Astrocyte (in vitro differentiated cells and primary cell): ENCODE data around the gene MLLT10. TPM values are rescaled to one million over a fixed set of nuclear protein-coding genes. Genes with fewer than 3 reads are reported as not detected.

Experiments used
- DNase-seq: peaks from one replicate; pipeline ENCODE4 v3.0.0-alpha.2; 2010; ENCODE audit warnings: low read depth
- FAIRE-seq: peaks from 2 replicates; lab custom pipeline; 2011; peaks lifted over from hg19 to GRCh38; lab: Jason Lieb, UNC
- H2AFZ ChIP-seq: 2 replicates; pipeline ENCODE4 v1.6.0; 2012; ENCODE audit warnings: low read depth, low read length, inconsistent platforms
- H3K27ac ChIP-seq: 2 replicates; pipeline ENCODE4 v1.5.1; 2011; ENCODE audit warnings: low read depth, low read length, inconsistent platforms
- H3K27me3 ChIP-seq: 2 replicates; pipeline ENCODE4 v1.6.0; 2011; ENCODE audit warnings: low read length, inconsistent platforms; ENCODE audit not compliant: insufficient read depth
- H3K36me3 ChIP-seq: 2 replicates; pipeline ENCODE4 v1.5.1; 2011; ENCODE audit warnings: low read length, inconsistent platforms; ENCODE audit not compliant: insufficient read depth
- H3K4me1 ChIP-seq: 2 replicates; pipeline ENCODE4 v1.5.1; 2011; ENCODE audit warnings: low read length, inconsistent platforms; ENCODE audit not compliant: insufficient read depth
- H3K4me2 ChIP-seq: 2 replicates; pipeline ENCODE4 v1.6.0; 2012; ENCODE audit warnings: low read length, inconsistent platforms
- H3K4me3 ChIP-seq: 2 replicates; pipeline ENCODE4 v1.5.1; 2011; ENCODE audit warnings: low read depth, mild to moderate bottlenecking, low read length, inconsistent platforms; ENCODE audit not compliant: insufficient read depth
- H3K79me2 ChIP-seq: 2 replicates; pipeline ENCODE4 v1.6.0; 2012; ENCODE audit warnings: mild to moderate bottlenecking, low read length, inconsistent platforms; ENCODE audit not compliant: insufficient read depth
- H3K9ac ChIP-seq: 2 replicates; pipeline ENCODE4 v1.6.0; 2012; ENCODE audit warnings: mild to moderate bottlenecking, low read length, inconsistent platforms
- H3K9me3 ChIP-seq: 2 replicates; pipeline ENCODE4 v1.5.1; 2012; ENCODE audit warnings: low read depth, mild to moderate bottlenecking, low read length, inconsistent platforms; ENCODE audit not compliant: insufficient read depth
- H4K20me1 ChIP-seq: 2 replicates; pipeline ENCODE4 v1.6.0; 2012; ENCODE audit warnings: low read length, inconsistent platforms; ENCODE audit not compliant: insufficient read depth
- H3K27ac Mint-ChIP-seq: one replicate; pipeline ENCODE4 v1.8.0; 2021; ENCODE audit warnings: mild to moderate bottlenecking, mixed read lengths; ENCODE audit not compliant: unreplicated experiment
- H3K27me3 Mint-ChIP-seq: one replicate; pipeline ENCODE4 v1.8.0; 2021; ENCODE audit warnings: low read depth, mixed read lengths; ENCODE audit not compliant: unreplicated experiment
- H3K36me3 Mint-ChIP-seq: one replicate; pipeline ENCODE4 v1.8.0; 2021; ENCODE audit warnings: low read depth, mixed read lengths; ENCODE audit not compliant: unreplicated experiment
- H3K4me1 Mint-ChIP-seq: one replicate; pipeline ENCODE4 v1.8.0; 2021; ENCODE audit warnings: low read depth, mixed read lengths; ENCODE audit not compliant: unreplicated experiment
- H3K4me3 Mint-ChIP-seq: one replicate; pipeline ENCODE4 v1.8.0; 2021; ENCODE audit warnings: mild to moderate bottlenecking, moderate library complexity, mixed read lengths; ENCODE audit not compliant: unreplicated experiment
- H3K9me3 Mint-ChIP-seq: one replicate; pipeline ENCODE4 v1.8.0; 2021; ENCODE audit warnings: mild to moderate bottlenecking, mixed read lengths; ENCODE audit not compliant: unreplicated experiment
- EZH2 ChIP-seq: IDR thresholded peaks from 2 replicates; pipeline ENCODE4 v1.6.1; 2012; ENCODE audit warnings: mild to moderate bottlenecking, low read length, inconsistent platforms; ENCODE audit not compliant: insufficient read depth
- total RNA-seq: library from RNA; stranded (reverse); gene quantifications from 2 replicates; pipeline ENCODE4 v1.2.1, GENCODE V29; 2021
- TF ChIP-seq, protein P1 (sequence below): IDR thresholded peaks from 2 replicates; pipeline ENCODE4 v1.5.1; 2011; ENCODE audit warnings: low read depth, mild to moderate bottlenecking, inconsistent platforms, low read length, moderate library complexity; ENCODE audit not compliant: insufficient read depth

The MLLT10 gene
- total RNA-seq, 1 donor from 2014 or later = 46.9 TPM

DNA sequence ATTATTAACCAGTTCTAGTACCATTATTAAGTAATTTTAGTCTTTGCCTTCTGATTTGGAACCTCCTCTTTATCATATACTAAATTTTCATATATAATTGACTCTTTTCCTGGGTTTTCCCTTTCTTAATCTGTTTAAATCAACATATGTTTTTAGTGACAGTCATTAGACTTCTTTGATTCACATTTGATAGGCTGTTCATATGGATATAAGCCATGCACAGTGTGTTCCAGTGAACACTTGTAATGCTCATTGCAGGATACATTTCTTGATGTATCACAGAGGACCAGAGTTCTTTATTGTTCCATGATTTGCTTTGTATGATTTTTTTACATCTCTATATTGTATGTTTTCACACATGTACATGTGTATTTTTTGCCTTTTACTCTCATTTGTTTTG is 114.0 kb downstream of the MLLT10 start:
- no peak overlapping the region for H3K4me3 ChIP-seq
- H3K9me3 Mint-ChIP-seq = no peaks in the 10 kb centered on the region
- no peak overlapping the region for H3K27ac ChIP-seq
- no peaks in the 10 kb centered on the region for H3K27me3 ChIP-seq
- no peak overlapping the region for H3K9ac ChIP-seq
- no peaks in the 10 kb centered on the region for H3K4me1 Mint-ChIP-seq
- TF ChIP-seq, protein P1, sequence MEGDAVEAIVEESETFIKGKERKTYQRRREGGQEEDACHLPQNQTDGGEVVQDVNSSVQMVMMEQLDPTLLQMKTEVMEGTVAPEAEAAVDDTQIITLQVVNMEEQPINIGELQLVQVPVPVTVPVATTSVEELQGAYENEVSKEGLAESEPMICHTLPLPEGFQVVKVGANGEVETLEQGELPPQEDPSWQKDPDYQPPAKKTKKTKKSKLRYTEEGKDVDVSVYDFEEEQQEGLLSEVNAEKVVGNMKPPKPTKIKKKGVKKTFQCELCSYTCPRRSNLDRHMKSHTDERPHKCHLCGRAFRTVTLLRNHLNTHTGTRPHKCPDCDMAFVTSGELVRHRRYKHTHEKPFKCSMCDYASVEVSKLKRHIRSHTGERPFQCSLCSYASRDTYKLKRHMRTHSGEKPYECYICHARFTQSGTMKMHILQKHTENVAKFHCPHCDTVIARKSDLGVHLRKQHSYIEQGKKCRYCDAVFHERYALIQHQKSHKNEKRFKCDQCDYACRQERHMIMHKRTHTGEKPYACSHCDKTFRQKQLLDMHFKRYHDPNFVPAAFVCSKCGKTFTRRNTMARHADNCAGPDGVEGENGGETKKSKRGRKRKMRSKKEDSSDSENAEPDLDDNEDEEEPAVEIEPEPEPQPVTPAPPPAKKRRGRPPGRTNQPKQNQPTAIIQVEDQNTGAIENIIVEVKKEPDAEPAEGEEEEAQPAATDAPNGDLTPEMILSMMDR = no peak
- FAIRE-seq = no peak
- peaks cover 13% of the 10 kb centered on the region for H3K36me3 Mint-ChIP-seq
- H4K20me1 ChIP-seq = peaks cover 49% of the 10 kb centered on the region
- peaks cover 4% of the 10 kb centered on the region for H3K36me3 ChIP-seq
- no peak overlapping the region for H3K4me2 ChIP-seq
- H3K4me3 Mint-ChIP-seq = no peak overlapping the region
- no peak overlapping the region for H3K27ac Mint-ChIP-seq
- H3K9me3 ChIP-seq = no peaks in the 10 kb centered on the region
- H3K4me1 ChIP-seq = no peaks in the 10 kb centered on the region
- DNase-seq = no peak
- peaks cover 52% of the 10 kb centered on the region for H3K79me2 ChIP-seq
- no peaks in the 10 kb centered on the region for H3K27me3 Mint-ChIP-seq
- no peak overlapping the region for H2AFZ ChIP-seq

DNA sequence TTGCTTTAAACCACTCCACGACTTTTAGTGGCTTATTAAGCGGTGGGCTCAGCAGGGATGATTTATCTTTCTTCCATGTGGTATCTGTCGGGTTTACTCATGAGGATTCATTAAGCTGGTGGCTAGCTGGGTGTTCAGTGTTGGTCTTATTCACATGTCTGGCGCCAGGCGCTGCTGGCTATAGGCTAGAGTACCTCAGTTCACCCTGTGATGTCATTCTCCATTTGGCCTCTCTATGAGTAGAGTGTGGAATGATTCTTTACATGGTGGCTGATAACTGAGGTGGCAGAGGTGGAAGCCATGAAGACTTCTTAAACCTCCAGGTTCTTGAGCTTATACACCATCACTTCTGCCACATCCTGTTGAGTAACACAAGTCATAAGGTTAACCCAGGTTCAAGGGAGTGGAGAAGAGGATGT is 115.4 kb downstream of the MLLT10 start:
- FAIRE-seq (no peak), DNase-seq (no peak)
- Histone ChIP-seq H3K36me3 (peaks cover 9% of the 10 kb centered on the region), H3K27me3 (no peaks in the 10 kb centered on the region), H3K4me3 (no peak overlapping the region), H3K9ac (no peak overlapping the region), H3K79me2 (peaks cover 55% of the 10 kb centered on the region), H3K4me2 (no peak overlapping the region), H4K20me1 (peaks cover 49% of the 10 kb centered on the region), H3K9me3 (no peaks in the 10 kb centered on the region), H3K4me1 (no peaks in the 10 kb centered on the region), H2AFZ (no peak overlapping the region), H3K27ac (no peak overlapping the region)
- H3K4me1 Mint-ChIP-seq = no peaks in the 10 kb centered on the region
- H3K27me3 Mint-ChIP-seq = no peaks in the 10 kb centered on the region
- H3K27ac Mint-ChIP-seq = peak overlapping the region; percentile 31
- TF ChIP-seq EZH2 = no peak
- TF ChIP-seq, protein P1 = no peak
- H3K9me3 Mint-ChIP-seq = no peaks in the 10 kb centered on the region
- H3K4me3 Mint-ChIP-seq = no peak overlapping the region
- peaks cover 13% of the 10 kb centered on the region for H3K36me3 Mint-ChIP-seq

DNA sequence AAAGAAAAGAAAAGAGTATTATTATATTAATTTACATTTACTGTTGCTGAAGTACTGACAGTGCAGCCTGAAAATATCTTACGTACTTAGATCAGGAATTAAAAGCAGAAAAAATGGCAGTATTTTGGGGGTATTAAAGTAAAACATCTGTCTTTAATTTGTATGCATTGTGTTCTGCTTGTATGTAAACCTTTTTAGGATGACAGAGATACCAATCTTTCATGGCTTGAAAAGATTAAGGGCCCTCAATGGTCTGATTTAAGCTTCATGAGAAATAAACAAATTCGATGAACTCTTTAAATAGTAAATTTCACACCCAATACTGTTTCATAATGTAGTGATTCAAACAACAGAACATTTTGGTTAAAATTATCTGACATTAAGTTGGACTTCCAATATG is 116.3 kb downstream of the MLLT10 start:
- Mint-ChIP-seq H3K36me3 (peaks cover 12% of the 10 kb centered on the region), H3K27me3 (no peaks in the 10 kb centered on the region), H3K9me3 (no peaks in the 10 kb centered on the region), H3K27ac (no peak overlapping the region), H3K4me1 (no peaks in the 10 kb centered on the region), H3K4me3 (no peak overlapping the region)
- FAIRE-seq = no peak
- Histone ChIP-seq H3K4me1 (no peaks in the 10 kb centered on the region), H3K4me2 (no peak overlapping the region), H3K36me3 (peaks cover 9% of the 10 kb centered on the region), H3K4me3 (no peak overlapping the region), H3K9me3 (no peaks in the 10 kb centered on the region), H2AFZ (no peak overlapping the region), H3K79me2 (peaks cover 58% of the 10 kb centered on the region), H3K27me3 (no peaks in the 10 kb centered on the region), H4K20me1 (peaks cover 51% of the 10 kb centered on the region), H3K9ac (no peak overlapping the region), H3K27ac (no peak overlapping the region)
- TF ChIP-seq, protein P1 = no peak
- TF ChIP-seq EZH2 = no peak
- DNase-seq = no peak
